EL (cell line): ENCODE results near the gene ETNK1.

Experiments used
- DNase-seq: peaks from one replicate; pipeline ENCODE4 v3.0.0-alpha.2; 2016

Gene ETNK1

GRCh38 chr12:22635812-22636211 lies 10.8 kb downstream of the ETNK1 start:
- no peak for DNase-seq

GRCh38 chr12:22640851-22641250 lies 15.9 kb downstream of the ETNK1 start:
- no peak for DNase-seq

- no peak for DNase-seq
Measured at GRCh38 chr12:22641353-22642053, 16.5 kb downstream of the ETNK1 start.

- DNase-seq: no peak
Measured at GRCh38 chr12:22648668-22649067, 23.7 kb downstream of the ETNK1 start.

GRCh38 chr12:22653075-22653474 lies 28.1 kb downstream of the ETNK1 start:
- DNase-seq: no peak

GRCh38 chr12:22653791-22654190 lies 28.8 kb downstream of the ETNK1 start:
- DNase-seq: no peak

GRCh38 chr12:22656376-22656775 lies 31.4 kb downstream of the ETNK1 start:
- no peak for DNase-seq

GRCh38 chr12:22656831-22657230 lies 31.9 kb downstream of the ETNK1 start:
- DNase-seq: no peak

GRCh38 chr12:22657538-22657937 lies 32.6 kb downstream of the ETNK1 start:
- DNase-seq: no peak

GRCh38 chr12:22658214-22658613 lies 33.2 kb downstream of the ETNK1 start:
- peak; percentile 85 for DNase-seq

- DNase-seq: no peak
Measured at GRCh38 chr12:22662356-22662755, 37.4 kb downstream of the ETNK1 start.

GRCh38 chr12:22665476-22665875 lies 40.5 kb downstream of the ETNK1 start:
- no peak for DNase-seq

- no peak for DNase-seq
Measured at GRCh38 chr12:22667122-22667521, 42.2 kb downstream of the ETNK1 start.

GRCh38 chr12:22668441-22668840 lies 43.5 kb downstream of the ETNK1 start:
- DNase-seq: no peak

GRCh38 chr12:22670762-22671161 lies 45.8 kb downstream of the ETNK1 start:
- DNase-seq: no peak

- DNase-seq: peak; percentile 80
Measured at GRCh38 chr12:22672951-22673350, 48.0 kb downstream of the ETNK1 start.

- DNase-seq: no peak
Measured at GRCh38 chr12:22677781-22678574, 53.0 kb downstream of the ETNK1 start.

- no peak for DNase-seq
Measured at GRCh38 chr12:22682663-22683062, 57.7 kb downstream of the ETNK1 start.

- DNase-seq: no peak
Measured at GRCh38 chr12:22683131-22683530, 58.2 kb downstream of the ETNK1 start.

- DNase-seq: peak; percentile 46
Measured at GRCh38 chr12:22684140-22685118, 59.5 kb downstream of the ETNK1 start.

GRCh38 chr12:22686193-22686592 lies 61.2 kb downstream of the ETNK1 start:
- no peak for DNase-seq

GRCh38 chr12:22687361-22688076 lies 62.5 kb downstream of the ETNK1 start:
- DNase-seq: peak; percentile 63

- DNase-seq: no peak
Measured at GRCh38 chr12:22689876-22690275, 64.9 kb downstream of the ETNK1 start.
